HG02885 (cell line): ENCODE data around the gene IRF6.

Experiments used
- ATAC-seq: cut with Tn5 transposase; IDR thresholded peaks from one replicate; pipeline ENCODE4 v1.9.1; 2021; ENCODE audit warnings: mild to moderate bottlenecking; ENCODE audit not compliant: unreplicated experiment, poor library complexity

The IRF6 gene

DNA sequence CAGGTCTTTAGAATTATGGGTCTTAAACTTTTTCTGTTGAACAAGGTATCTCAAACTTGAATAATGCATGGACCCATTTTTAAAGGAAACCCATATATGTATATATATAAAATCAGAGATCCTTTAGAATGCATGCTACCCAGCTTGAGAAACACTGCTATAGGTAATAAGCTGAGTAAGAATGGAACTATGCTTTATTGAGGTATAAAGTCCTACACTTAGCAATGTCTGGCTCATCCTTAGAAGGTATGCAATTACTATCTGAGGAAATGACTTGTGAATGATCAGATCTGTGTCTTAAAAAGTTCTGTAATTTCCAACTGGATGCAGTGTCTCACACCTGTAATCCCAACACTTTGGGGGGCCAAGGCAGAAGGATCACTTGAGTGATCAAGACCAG is 38.8 kb downstream of the IRF6 start:
- no peak for ATAC-seq

DNA sequence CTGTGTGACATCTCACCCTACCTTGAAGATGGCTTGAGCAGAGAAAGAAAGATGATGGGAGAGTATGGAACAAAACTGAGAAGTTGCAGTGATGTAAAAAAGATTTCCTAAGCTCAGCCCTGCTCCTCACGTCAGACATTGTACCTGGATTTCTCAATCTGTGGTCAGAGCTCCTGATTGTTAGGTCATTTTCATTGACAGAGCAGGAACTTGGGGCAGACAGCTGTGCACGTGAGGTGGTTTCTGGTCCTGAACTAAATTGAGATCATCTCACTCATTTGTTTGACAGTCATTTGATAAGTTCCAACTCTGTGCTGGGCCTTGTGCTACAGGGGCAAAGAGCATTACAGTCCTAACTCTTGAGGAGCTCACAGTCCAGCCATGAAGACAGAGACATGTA is 39.9 kb downstream of the IRF6 start:
- ATAC-seq = no peak

DNA sequence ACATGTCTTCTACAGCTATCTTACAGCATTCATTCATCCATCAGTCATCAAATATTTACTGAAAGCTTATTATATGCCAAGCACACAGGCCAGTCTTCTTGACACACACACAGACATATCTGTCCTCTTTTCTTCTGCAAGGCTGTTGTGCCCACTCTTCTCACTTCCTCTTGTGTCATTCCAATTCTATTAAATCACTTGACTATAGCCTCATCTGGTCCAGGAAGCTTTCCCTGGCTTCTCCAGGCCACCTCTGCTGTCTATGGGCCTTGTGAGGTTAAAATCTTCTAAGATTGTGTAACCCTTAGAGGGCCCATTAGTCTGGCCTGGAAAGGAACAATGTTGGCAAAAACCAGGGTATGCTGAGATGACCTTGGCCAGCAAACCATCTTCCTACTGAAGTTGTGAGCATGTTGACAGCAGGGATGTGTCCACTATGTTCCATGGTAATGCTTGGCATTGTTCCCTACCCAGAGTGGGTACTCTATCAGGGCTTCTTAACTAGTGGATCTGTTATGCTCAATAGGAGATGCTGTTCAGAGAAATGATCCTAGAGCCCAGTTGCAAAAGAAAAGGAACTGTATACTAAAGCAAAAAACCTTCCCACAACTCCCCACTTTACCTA is 44.8 kb downstream of the IRF6 start:
- no peak for ATAC-seq

DNA sequence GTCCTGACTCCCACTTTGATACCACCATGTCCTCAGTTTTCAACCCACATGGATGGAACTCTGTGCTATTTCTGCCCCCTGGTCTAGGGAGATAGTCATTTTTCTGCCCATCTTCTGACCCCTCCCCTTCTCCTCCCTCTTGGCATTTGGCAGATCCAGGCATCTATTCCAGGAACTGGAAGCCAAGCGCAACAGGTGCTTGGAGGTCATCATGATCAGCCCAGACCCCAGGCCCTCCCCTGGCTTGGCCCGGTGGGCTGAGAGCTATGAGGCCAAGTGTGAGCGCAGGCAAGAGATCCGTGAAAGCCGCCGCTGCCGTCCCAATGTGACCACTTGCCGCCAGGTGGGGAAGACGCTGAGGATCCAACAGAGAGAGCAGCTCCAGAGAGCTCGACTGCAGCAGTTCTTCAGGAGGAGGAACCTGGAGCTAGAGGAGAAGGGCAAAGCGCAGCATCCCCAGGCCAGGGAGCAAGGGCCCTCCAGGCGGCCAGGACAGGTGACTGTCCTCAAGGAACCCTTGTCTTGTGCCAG is 46.0 kb downstream of the IRF6 start:
- ATAC-seq = no peak

DNA sequence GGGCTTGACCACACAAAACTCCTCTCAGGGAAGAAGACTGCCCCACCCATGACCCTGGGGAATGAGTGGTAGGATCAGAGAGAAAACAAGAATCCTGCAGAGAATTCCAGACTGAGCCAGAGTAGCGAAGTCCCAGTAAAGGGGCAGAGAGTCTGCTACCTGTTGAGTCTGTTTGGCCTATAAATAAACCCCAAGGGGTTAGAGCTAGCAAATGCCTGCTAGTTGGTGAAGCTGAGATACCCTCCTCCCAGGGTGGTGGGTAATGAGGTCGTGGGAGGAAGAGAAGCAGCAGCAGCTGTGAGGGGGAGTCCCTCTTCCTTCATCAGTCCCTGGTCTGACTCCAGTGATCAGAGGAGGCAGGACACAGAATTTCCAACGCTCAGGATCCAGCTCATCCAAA is 47.5 kb downstream of the IRF6 start:
- no peak for ATAC-seq

DNA sequence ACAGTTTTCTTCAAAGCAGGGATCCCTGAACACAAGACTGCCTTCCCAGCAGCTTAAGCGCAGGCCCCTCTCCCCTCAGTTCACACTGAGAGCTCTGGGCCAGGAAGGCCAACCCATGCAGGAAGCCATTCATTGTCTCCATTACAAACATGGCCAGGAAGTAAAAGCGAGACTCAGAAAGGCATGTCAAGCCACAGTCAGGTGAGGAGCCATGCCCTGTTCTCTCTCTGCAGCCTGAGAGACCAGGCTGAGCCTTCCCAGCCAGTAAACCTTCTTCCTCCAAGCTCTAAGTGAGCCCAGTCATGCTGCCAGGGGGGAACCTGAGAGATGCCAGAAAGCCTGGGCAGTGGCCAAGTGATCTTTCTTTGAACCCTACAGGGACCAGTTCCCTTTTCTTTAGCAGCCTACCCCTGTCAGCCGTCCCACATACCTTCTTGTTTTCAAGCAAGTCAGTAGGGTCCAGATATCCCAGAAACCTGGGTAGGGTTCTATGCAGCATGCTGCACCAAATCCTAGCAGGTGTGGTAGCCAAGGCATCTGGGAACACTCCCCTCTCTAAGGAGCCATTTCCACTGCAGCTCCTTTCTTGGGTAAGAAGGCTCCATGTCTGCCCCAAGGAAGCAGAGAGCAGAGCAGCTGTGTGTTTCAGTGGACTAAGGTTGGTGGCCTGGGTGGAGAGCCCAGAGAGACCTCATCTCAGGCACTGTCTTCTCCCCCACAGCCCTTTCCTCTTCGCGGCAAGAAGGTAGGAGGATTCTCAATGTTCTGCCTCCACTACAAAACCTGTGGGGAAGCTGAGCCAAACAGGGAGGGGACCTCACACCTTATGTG is 49.1 kb downstream of the IRF6 start:
- ATAC-seq = peak; percentile 32

DNA sequence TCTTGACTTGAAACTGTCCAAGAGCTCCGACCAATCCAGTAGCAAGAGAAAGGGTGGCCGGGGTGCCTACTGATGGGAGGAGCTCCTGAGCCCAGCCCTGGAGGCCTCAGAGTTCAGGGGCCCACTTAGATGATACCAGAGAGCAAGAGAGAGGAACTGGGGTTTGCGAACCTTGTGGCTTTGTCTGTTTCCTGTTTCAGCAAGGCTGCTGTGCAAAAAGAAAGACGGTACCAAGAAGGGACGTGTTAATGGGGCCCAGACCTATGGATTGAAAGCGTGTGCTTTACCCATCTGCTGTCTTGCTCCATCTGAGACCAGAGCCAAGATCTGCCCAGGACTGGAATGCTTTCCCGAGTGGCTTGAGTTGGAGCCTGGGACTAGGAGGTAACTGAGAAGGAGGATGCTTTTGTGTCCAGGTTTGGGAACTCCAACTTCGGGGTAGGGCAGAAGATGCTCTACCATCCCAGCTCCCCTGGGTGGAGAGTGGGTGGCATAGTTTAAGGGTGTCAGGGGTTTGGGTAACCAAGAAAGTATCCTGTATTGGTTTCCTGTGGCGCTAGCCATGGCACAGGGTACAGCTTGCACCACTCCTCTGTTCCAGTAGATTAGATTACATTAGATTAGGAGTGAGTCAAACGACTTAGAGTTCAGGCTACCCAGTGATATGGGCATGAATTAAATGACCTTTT is 49.9 kb downstream of the IRF6 start, which contains the start of gene TRAF3IP3:
Gene TRAF3IP3, plus strand, starts transcription at position 128 of the 689 bp plus-strand sequence. CDS start 3,987 bp downstream, outside the sequence.
- peak; percentile 77 for ATAC-seq

DNA sequence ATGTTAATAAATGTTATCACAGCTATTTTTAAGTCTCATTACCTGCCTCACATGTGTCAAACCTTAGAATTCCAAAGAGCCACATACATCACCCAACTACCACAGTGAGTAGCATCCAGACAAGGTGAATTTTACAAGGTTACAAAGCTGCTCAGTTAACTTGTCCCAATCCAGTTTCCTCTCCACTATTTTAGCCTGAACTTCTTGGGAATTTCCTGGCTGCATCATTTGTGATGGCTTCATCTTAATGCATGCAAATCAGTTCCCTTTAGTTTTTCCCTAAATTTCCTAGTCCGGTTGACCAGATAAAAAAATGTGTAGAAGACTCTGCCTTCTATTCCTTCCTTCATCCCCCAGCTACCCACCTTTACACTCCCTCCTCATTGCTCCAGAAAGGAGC is 50.7 kb downstream of the IRF6 start:
- ATAC-seq = no peak

DNA sequence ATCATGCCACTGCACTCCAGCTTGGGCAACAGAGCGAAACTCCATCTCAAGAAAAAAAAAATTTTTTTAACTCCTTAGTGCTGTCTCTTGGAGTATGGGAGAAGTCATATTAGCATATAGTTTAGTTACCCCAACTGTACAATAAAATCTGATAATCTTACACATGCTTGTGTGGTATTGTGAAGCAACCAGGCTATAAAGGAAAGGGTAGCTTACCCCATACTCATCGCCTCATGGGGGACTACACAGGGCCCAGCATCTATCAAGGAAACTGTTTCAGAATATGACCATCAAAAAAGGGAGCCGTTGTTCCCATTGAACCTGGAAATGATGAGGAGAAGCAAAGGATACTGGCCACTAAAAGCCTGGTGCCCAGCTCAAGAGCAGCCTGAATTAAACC is 53.1 kb downstream of the IRF6 start:
- ATAC-seq = no peak

DNA sequence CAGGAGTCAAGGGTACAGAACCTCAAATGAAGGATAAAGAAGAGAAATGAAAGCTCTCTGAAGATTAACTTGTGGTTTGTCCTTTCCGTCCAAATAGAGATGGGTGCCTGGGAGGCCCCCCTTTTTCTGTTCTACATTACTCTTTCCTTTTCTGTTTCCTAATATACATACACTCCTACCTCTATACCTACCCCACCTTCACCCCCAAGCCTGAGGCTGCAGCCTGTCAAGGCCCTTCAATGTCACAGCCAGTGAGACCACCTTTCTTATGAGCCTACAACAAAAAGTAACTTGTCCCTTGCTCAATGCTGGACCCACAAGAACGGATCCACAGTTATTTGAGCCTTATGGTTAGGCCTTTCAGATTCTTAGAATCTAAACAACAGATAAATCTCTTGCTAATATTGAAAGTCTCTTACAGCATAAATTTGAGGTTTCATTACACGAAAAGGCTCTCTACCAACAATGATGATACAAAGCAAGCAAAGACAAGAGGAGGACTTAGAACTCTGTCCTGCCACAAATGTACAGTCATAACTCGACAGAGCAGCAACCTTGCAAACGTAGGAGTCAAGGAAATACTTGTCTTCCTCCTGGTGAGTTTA is 54.2 kb downstream of the IRF6 start:
- peak; percentile 53 for ATAC-seq

DNA sequence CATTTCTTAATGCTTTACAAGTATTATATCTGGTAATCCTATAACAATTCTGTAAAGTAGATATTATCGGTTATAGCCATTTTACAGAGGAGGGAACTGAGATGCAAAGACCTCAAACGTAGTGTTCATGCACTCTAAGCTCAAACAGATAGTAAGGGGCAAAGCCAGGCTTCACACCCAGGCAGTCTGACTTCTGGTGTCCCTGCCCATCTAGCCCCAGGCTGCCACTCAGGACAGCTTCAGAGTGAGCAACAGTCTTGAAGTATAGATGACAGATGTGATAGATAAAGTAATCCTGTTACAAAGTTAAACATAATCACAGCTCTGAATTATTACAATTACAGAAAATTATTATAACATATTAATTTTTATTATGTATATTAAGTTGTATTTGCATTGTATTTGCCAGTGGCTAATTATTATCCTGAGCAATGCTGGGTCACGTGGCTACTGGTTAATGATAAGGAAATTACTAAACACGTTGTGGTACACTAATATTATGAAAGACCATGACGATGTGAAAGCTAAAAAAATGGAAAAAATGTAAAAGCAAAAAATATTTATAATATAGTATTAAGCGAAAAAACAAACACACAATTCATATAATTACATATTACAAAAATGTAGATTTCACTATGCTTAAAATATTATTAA is 56.1 kb downstream of the IRF6 start:
- no peak for ATAC-seq

DNA sequence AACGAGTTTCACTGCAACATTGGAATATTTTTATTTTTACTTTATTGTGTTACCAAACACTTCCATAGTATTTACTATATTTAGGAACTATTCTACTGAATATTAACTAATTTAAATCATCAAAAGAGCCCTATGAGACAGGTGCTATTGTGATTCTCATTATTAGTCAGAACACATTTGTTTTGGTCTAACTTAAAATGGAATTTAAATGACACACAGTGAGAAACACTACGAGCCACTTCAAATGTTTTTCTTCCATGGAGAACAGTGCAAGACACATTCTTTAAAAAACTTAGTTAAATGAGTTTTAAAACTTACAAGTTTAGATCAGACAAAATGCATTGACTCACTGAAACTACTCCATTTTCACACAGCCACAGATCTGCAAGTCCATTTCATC is 56.7 kb downstream of the IRF6 start:
- no peak for ATAC-seq

DNA sequence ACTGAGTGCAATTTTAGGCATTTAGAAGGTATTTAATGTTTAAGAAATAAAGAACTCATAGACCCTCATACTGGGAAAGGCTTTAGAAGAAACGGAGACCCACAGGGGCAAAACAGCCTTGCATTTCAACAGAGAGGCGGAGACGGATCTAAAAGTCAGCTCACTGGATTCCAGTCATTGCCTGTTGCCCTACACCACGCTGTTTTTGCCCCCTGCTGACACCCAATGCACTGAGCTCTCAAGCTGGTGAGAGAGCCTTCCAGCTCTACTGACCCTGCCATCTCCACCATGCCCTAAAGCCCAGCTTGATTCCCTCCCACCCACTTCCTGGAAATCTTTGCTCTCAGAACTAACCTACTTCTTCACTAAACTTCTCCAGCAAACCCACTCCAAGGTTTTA is 57.3 kb downstream of the IRF6 start:
- ATAC-seq = no peak

DNA sequence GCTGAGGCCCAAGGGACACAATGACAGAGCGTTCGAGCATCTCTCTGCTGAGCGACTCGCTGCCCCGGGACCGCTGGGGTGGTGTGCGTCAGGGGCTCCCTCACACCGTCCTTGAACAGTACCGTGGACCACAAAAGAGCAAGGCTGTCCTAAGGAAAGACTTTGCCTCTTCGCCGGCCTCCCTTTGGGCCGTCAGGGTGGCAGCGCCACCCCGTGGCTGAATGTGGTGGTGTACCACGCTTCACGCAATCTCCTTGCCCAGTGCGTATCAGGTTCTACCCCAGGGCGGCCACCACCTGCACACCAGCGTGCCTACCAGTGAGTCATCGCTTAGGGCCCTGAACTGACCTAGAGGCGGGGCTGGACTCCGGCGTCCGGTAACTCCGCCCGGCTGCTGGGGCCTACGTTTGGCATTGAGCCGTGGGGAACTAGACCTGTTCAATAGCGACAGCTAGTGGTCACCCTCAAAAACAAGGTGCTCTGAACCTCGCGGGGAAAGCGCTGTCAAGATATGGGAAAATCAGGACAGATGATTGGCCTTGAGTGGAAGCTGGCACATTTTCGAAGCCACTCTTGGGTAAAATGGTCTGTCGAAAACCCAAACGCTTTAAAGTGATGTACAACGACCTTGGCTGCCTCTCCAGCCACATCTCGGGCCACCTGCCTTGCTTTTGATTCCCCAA is 58.2 kb downstream of the IRF6 start:
- ATAC-seq = peak; percentile 63

DNA sequence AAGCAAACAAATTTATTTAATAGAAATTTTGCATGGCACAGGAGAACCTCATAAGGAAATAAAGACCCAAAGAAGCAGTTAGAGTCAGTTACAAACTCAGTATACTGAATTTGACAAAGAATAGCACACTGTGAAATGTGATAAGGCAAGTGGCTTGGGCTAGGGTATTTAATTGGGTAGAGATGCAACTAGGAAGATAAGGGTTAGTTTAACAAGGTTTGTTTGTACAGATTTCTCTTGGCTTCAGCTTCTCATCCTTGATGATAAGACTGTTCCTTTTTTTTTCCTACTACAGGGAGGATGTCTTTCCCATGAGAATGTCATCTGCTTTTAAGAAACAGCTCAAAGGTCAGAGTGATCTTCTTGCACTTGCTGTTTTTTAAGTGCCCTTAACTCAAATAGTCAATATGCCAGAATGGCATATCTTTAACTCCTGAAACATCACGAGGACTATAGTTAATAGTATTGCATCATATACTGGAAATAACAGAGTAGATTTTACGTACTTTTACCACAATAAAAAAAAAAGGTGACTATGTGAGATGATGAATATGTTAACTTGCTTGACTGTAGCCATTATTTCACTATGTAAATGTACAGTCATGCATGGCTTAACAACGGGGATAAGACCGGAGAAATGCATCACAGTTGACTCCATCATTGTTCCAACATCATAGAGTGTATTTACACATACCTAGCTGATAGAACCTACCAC is 59.3 kb downstream of the IRF6 start:
- no peak for ATAC-seq

DNA sequence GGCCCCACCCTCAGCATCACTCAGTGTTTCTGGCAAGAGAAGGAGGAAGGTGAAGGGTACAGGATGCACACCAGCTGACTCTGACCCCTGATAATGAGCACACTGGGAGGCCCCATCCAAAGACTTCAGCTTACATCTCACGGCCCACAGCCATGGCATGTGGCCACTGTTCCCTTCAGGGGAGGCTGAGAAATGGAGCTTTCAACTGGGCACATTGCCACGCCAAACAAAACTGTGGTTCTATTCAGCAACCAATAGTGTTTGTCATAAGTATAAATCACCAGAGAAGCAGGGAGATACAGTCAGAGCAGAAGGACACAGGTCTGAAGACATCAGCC is 62.8 kb downstream of the IRF6 start:
- no peak for ATAC-seq

DNA sequence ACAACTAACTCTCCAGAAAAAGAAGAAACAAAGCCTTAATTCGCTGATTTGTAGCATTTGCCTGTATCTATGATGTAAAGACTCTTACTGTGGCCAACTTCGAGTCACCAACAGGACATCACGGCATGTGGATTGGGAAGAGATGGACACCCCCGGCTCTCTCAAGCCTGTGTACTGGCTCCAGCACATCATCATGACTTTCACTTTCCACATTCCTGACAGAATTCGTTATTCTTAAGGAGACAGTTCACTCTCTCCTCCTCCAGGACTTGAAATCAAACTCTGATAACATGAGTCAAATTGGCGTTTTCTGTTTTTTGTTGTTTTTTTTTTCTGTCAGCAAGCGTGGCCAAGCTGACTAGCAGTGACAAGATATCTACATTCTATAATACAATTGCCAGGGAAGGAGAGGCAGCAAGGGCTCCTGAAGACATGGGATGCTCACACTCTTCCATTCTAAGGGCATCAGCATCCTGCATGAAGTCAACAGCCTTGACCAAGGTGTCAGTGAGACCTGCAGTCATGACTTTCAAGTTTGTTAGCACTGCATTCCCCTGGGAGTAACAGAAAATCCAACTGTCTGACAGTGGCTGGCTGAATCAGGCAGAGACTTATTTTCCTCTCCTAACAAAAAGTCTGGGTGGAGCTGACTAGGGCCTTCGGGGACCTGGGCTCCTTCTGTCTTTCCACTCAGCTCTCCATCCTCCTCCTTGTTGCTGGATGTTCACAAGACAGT is 63.4 kb downstream of the IRF6 start:
- ATAC-seq = no peak

DNA sequence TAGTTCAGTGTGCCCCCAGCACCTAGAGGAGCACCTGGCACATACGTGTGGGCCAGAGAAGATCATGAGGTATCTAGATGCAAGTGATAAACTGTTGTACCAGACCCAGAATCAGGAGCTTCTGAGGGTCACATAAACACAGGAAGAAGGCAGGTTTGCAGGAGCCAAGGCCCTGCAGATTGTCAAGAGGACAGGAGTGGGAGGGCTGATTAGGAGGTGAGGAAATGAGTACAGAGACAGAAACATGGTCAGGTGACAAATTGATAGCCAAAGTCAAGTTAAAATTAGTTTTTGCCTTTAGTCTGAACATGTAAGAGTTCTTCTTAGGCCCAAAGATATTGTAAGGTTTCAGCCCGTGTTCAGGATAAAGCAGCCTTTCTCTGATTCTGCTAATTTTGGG is 64.1 kb downstream of the IRF6 start:
- ATAC-seq = no peak
